HG03103 (cell line): ENCODE results near the gene ZNF276.
"Not testable (repeated sequence)": the region's sequence is repeated elsewhere in the genome, so short reads cannot be mapped to it uniquely, and the experiment has no call there.

Source experiments
- ATAC-seq: cut with Tn5 transposase; IDR thresholded peaks from one replicate; pipeline ENCODE4 v1.9.1; 2021; ENCODE audit warnings: low read depth; ENCODE audit not compliant: unreplicated experiment

Gene ZNF276

GRCh38 chr16:89778211-89778610, 56.9 kb downstream of the ZNF276 start:
- ATAC-seq: not testable (repeated sequence)

GRCh38 chr16:89779231-89779908, 58.0 kb downstream of the ZNF276 start:
- no peak for ATAC-seq

- no peak for ATAC-seq
Measured at GRCh38 chr16:89779909-89780305, 58.6 kb downstream of the ZNF276 start.

GRCh38 chr16:89782489-89782888, 61.2 kb downstream of the ZNF276 start:
- no peak for ATAC-seq

- ATAC-seq: not testable (repeated sequence)
Measured at GRCh38 chr16:89783952-89784351, 62.6 kb downstream of the ZNF276 start.

- ATAC-seq: no peak
Measured at GRCh38 chr16:89784406-89784805, 63.1 kb downstream of the ZNF276 start.

- ATAC-seq: no peak
Measured at GRCh38 chr16:89785523-89786155, 64.3 kb downstream of the ZNF276 start.

- ATAC-seq: no peak
Measured at GRCh38 chr16:89786474-89787364, 65.4 kb downstream of the ZNF276 start.

- ATAC-seq: no peak
Measured at GRCh38 chr16:89787365-89787805, 66.0 kb downstream of the ZNF276 start.
